OCI-LY3 (cell line): ENCODE data around the gene RANBP3.
"Not testable (repeated sequence)": the region's sequence is repeated elsewhere in the genome, so short reads cannot be mapped to it uniquely, and the experiment has no call there.

Experiments
- H2AFZ ChIP-seq: fragments of 200-600, 300-600 bp; shearing (Covaris generic); 2 replicates; pipeline ENCODE4 v1.6.0; 2014; ENCODE audit warnings: antibody characterized with exemption, low read depth, low read length
- H3K27ac ChIP-seq: fragments of 200-600, 300-600 bp; sonication (generic); 2 replicates; pipeline ENCODE4 v1.5.1; 2014; ENCODE audit warnings: mild to moderate bottlenecking, low read length, moderate library complexity, mixed read lengths
- H3K27me3 ChIP-seq: fragments of 200-600, 300-600 bp; sonication (generic); 2 replicates; pipeline ENCODE4 v1.6.1; 2014; ENCODE audit warnings: low read depth, low read length, mixed read lengths
- H3K36me3 ChIP-seq: fragments of 200-600, 300-600 bp; sonication (generic); replicated peaks from 2 replicates; pipeline ENCODE3; 2014; ENCODE audit warnings: low read depth, low read length, mixed read lengths
- H3K4me1 ChIP-seq: fragments of 300-600, 200-600 bp; sonication (generic); 2 replicates; pipeline ENCODE4 v1.6.1; 2014; ENCODE audit warnings: low read length, mixed read lengths
- H3K4me2 ChIP-seq: fragments of 200-600, 300-600 bp; sonication (generic); 2 replicates; pipeline ENCODE4 v1.6.1; 2014; ENCODE audit warnings: low read length, mixed read lengths
- H3K4me3 ChIP-seq: fragments of 300-600, 200-600 bp; sonication (generic); 2 replicates; pipeline ENCODE4 v1.5.1; 2014; ENCODE audit warnings: antibody characterized with exemption, mild to moderate bottlenecking, low read length, moderate library complexity
- H3K79me2 ChIP-seq: fragments of 300-600, 200-600 bp; shearing (Covaris generic); 2 replicates; pipeline ENCODE4 v1.6.1; 2014; ENCODE audit warnings: mild to moderate bottlenecking, low read length, mixed read lengths
- H3K9ac ChIP-seq: fragments of 300-600, 200-600 bp; shearing (Covaris generic); 2 replicates; pipeline ENCODE4 v1.6.0; 2014; ENCODE audit warnings: mild to moderate bottlenecking, low read length, moderate library complexity
- H3K9me3 ChIP-seq: fragments of 200-600, 300-600 bp; shearing (Covaris generic); 2 replicates; pipeline ENCODE4 v1.6.1; 2014; ENCODE audit warnings: low read length, mixed read lengths; ENCODE audit not compliant: insufficient read depth
- H4K20me1 ChIP-seq: fragments of 200-600, 300-600 bp; sonication (generic); 2 replicates; pipeline ENCODE4 v1.6.1; 2016; ENCODE audit warnings: low read length, mixed read lengths; ENCODE audit not compliant: insufficient read depth
- CTCF ChIP-seq: fragments of 200-600, 300-600 bp; sonication (generic); IDR thresholded peaks from 2 replicates; pipeline ENCODE4 v1.5.1; 2014; ENCODE audit warnings: antibody characterized with exemption, low read length, low read depth
- EZH2phosphoT487 ChIP-seq: fragments of 200-600 bp; shearing (Covaris generic); IDR thresholded peaks from 2 replicates; pipeline ENCODE4 v1.6.1; 2018; ENCODE audit warnings: antibody characterized with exemption, mixed run types, low read depth

The RANBP3 gene

GRCh38 chr19:5889288-5889971, 88.5 kb downstream of the RANBP3 start:
- no peak overlapping the region for H2AFZ ChIP-seq
- H3K4me2 ChIP-seq, result no peak overlapping the region
- H4K20me1 ChIP-seq, result no peaks in the 10 kb centered on the region
- no peaks in the 10 kb centered on the region for H3K9me3 ChIP-seq
- H3K36me3 ChIP-seq, result no peaks in the 10 kb centered on the region
- H3K4me3 ChIP-seq, result no peak overlapping the region
- no peaks in the 10 kb centered on the region for H3K27me3 ChIP-seq
- no peak overlapping the region for H3K27ac ChIP-seq
- TF ChIP-seq EZH2phosphoT487 (no peak), CTCF (no peak)
- peaks cover 2% of the 10 kb centered on the region; the same call in 1 of the 2 replicates for H3K4me1 ChIP-seq
- no peak overlapping the region for H3K9ac ChIP-seq
- no peaks in the 10 kb centered on the region for H3K79me2 ChIP-seq

- not testable (repeated sequence) for H3K4me1 ChIP-seq, H3K4me3 ChIP-seq, H4K20me1 ChIP-seq, H3K36me3 ChIP-seq, H3K9me3 ChIP-seq, H2AFZ ChIP-seq, H3K9ac ChIP-seq, H3K4me2 ChIP-seq, H3K27ac ChIP-seq, H3K79me2 ChIP-seq
- peaks cover 16% of the 10 kb centered on the region for H3K27me3 ChIP-seq
Observed at GRCh38 chr19:5884065-5884811, 93.7 kb downstream of the RANBP3 start.

- not testable (repeated sequence) for H2AFZ ChIP-seq, H3K9ac ChIP-seq, H3K4me2 ChIP-seq, H3K4me1 ChIP-seq, H3K79me2 ChIP-seq, H3K36me3 ChIP-seq, H4K20me1 ChIP-seq, H3K4me3 ChIP-seq, H3K9me3 ChIP-seq, H3K27ac ChIP-seq
- peaks cover 16% of the 10 kb centered on the region for H3K27me3 ChIP-seq
Observed at GRCh38 chr19:5883157-5883873, 94.6 kb downstream of the RANBP3 start.

GRCh38 chr19:5882421-5882968, 95.4 kb downstream of the RANBP3 start:
- H3K27ac ChIP-seq, result no peak overlapping the region
- H3K4me2 ChIP-seq, result no peak overlapping the region
- H3K9ac ChIP-seq, result no peak overlapping the region
- no peaks in the 10 kb centered on the region for H3K36me3 ChIP-seq
- H3K79me2 ChIP-seq, result no peaks in the 10 kb centered on the region
- TF ChIP-seq EZH2phosphoT487 (no peak), CTCF (no peak)
- H3K9me3 ChIP-seq, result no peaks in the 10 kb centered on the region
- no peak overlapping the region for H3K4me3 ChIP-seq
- H4K20me1 ChIP-seq, result no peaks in the 10 kb centered on the region
- no peak overlapping the region for H2AFZ ChIP-seq
- peaks cover 16% of the 10 kb centered on the region for H3K27me3 ChIP-seq
- peaks cover 5% of the 10 kb centered on the region; the same call in 1 of the 2 replicates for H3K4me1 ChIP-seq
